Activated CD8-positive, alpha-beta memory T cell treated with anti-CD3 and anti-CD28 coated beads, Interleukin-2, amount 10 ng/mL, durations not matched to agents 7 days and 5 days (primary cell): Measurements from ENCODE around the gene MAPK8. TPM values are rescaled to one million over a fixed set of nuclear protein-coding genes. Genes with fewer than 3 reads are reported as not detected.
"Not testable (repeated sequence)": the region's sequence is repeated elsewhere in the genome, so short reads cannot be mapped to it uniquely, and the experiment has no call there.

Experiments used
- ATAC-seq: fragments of 150-1000 bp; cut with Tn5 transposase; one replicate; pipeline ENCODE4 v1.10.0; 2021; ENCODE audit warnings: moderate library complexity
- CTCF ChIA-PET: fragments of 350-600 bp; sonication (Branson Sonifier 250); formaldehyde crosslinking; loops from one replicate; lab custom pipeline; 2021; ENCODE audit warnings: antibody characterized with exemption; lab: Charles Lee
- DNase-seq: peaks from one replicate; pipeline ENCODE4 v3.0.0-alpha.2; 2020
- H3K27ac Mint-ChIP-seq: one replicate; pipeline ENCODE4 v1.8.0; 2021; ENCODE audit warnings: mild to moderate bottlenecking, mixed read lengths
- H3K27me3 Mint-ChIP-seq: one replicate; pipeline ENCODE4 v1.8.0; 2021; ENCODE audit warnings: mixed read lengths
- H3K36me3 Mint-ChIP-seq: one replicate; pipeline ENCODE4 v1.8.0; 2021; ENCODE audit warnings: mild to moderate bottlenecking, mixed read lengths
- H3K4me1 Mint-ChIP-seq: one replicate; pipeline ENCODE4 v1.8.0; 2021; ENCODE audit warnings: mixed read lengths
- H3K4me3 Mint-ChIP-seq: one replicate; pipeline ENCODE4 v1.8.0; 2021; ENCODE audit warnings: mild to moderate bottlenecking, moderate library complexity, mixed read lengths
- H3K9me3 Mint-ChIP-seq: one replicate; pipeline ENCODE4 v1.8.0; 2022; ENCODE audit warnings: low read depth, mixed read lengths
- total RNA-seq, 2 experiments: library from RNA; stranded (reverse); gene quantifications; one replicate each; pipeline ENCODE4 v1.2.3, GENCODE V29; 2021

The MAPK8 gene
- total RNA-seq, 2 experiments from 2014 or later, result 45.6 to 111 TPM

GRCh38 chr10:48331436-48331835 lies 25.0 kb downstream of the MAPK8 start:
- DNase-seq (peak; percentile 43), ATAC-seq (no peak)
- Mint-ChIP-seq H3K4me3 (no peak overlapping the region), H3K36me3 (peaks cover 70% of the 10 kb centered on the region), H3K27ac (no peak overlapping the region), H3K9me3 (peaks cover 4% of the 10 kb centered on the region), H3K27me3 (no peaks in the 10 kb centered on the region), H3K4me1 (peaks cover 29% of the 10 kb centered on the region)
- CTCF ChIA-PET, result no interaction called here

- no peak overlapping the region for H3K4me3 Mint-ChIP-seq
- peaks cover 37% of the 10 kb centered on the region for H3K4me1 Mint-ChIP-seq
- peaks cover 4% of the 10 kb centered on the region for H3K9me3 Mint-ChIP-seq
- H3K27me3 Mint-ChIP-seq, result no peaks in the 10 kb centered on the region
- ATAC-seq, result no peak
- CTCF ChIA-PET, result no interaction called here
- H3K27ac Mint-ChIP-seq, result no peak overlapping the region
- H3K36me3 Mint-ChIP-seq, result peaks cover 70% of the 10 kb centered on the region
- no peak for DNase-seq
Measured at GRCh38 chr10:48332166-48332870, 25.8 kb downstream of the MAPK8 start.

- peaks cover 4% of the 10 kb centered on the region for H3K9me3 Mint-ChIP-seq
- DNase-seq, result no peak
- peaks cover 71% of the 10 kb centered on the region for H3K36me3 Mint-ChIP-seq
- no peak for ATAC-seq
- no peak overlapping the region for H3K27ac Mint-ChIP-seq
- H3K4me3 Mint-ChIP-seq, result no peak overlapping the region
- CTCF ChIA-PET, result no interaction called here
- no peaks in the 10 kb centered on the region for H3K27me3 Mint-ChIP-seq
- peaks cover 43% of the 10 kb centered on the region for H3K4me1 Mint-ChIP-seq
Measured at GRCh38 chr10:48332871-48333216, 26.4 kb downstream of the MAPK8 start.

- H3K27ac Mint-ChIP-seq, result no peak overlapping the region
- ATAC-seq, result no peak
- H3K4me1 Mint-ChIP-seq, result peaks cover 51% of the 10 kb centered on the region
- peaks cover 11% of the 10 kb centered on the region for H3K9me3 Mint-ChIP-seq
- CTCF ChIA-PET, result no interaction called here
- no peak for DNase-seq
- H3K4me3 Mint-ChIP-seq, result no peak overlapping the region
- peaks cover 76% of the 10 kb centered on the region for H3K36me3 Mint-ChIP-seq
- no peaks in the 10 kb centered on the region for H3K27me3 Mint-ChIP-seq
Measured at GRCh38 chr10:48333856-48334255, 27.4 kb downstream of the MAPK8 start.

GRCh38 chr10:48335788-48336187 lies 29.3 kb downstream of the MAPK8 start:
- DNase-seq (no peak), ATAC-seq (no peak)
- Mint-ChIP-seq H3K9me3 (peaks cover 12% of the 10 kb centered on the region), H3K4me3 (no peak overlapping the region), H3K27me3 (no peaks in the 10 kb centered on the region), H3K36me3 (peaks cover 71% of the 10 kb centered on the region), H3K27ac (no peak overlapping the region), H3K4me1 (peaks cover 64% of the 10 kb centered on the region)
- CTCF ChIA-PET, result no interaction called here

GRCh38 chr10:48336978-48337599 lies 30.6 kb downstream of the MAPK8 start:
- CTCF ChIA-PET, result no interaction called here
- peaks cover 64% of the 10 kb centered on the region for H3K36me3 Mint-ChIP-seq
- H3K9me3 Mint-ChIP-seq, result peaks cover 15% of the 10 kb centered on the region
- peak overlapping the region; percentile 85 for H3K27ac Mint-ChIP-seq
- ATAC-seq (peak; percentile 58), DNase-seq (no peak)
- peak overlapping the region; percentile 31 for H3K4me3 Mint-ChIP-seq
- no peaks in the 10 kb centered on the region for H3K27me3 Mint-ChIP-seq
- H3K4me1 Mint-ChIP-seq, result peaks cover 62% of the 10 kb centered on the region

- DNase-seq (no peak), ATAC-seq (peak; percentile 24)
- H3K4me1 Mint-ChIP-seq, result peaks cover 72% of the 10 kb centered on the region
- CTCF ChIA-PET, result no interaction called here
- no peak overlapping the region for H3K4me3 Mint-ChIP-seq
- H3K27ac Mint-ChIP-seq, result peak overlapping the region; percentile 74
- H3K27me3 Mint-ChIP-seq, result no peaks in the 10 kb centered on the region
- peaks cover 60% of the 10 kb centered on the region for H3K36me3 Mint-ChIP-seq
- peaks cover 11% of the 10 kb centered on the region for H3K9me3 Mint-ChIP-seq
Measured at GRCh38 chr10:48340734-48341133, 34.3 kb downstream of the MAPK8 start.

- H3K4me3 Mint-ChIP-seq, result no peak overlapping the region
- H3K9me3 Mint-ChIP-seq, result peaks cover 13% of the 10 kb centered on the region
- DNase-seq (no peak), ATAC-seq (no peak)
- peaks cover 55% of the 10 kb centered on the region for H3K36me3 Mint-ChIP-seq
- peaks cover 51% of the 10 kb centered on the region for H3K4me1 Mint-ChIP-seq
- H3K27ac Mint-ChIP-seq, result no peak overlapping the region
- CTCF ChIA-PET, result interaction anchor here (1.5 kb wide), 1 partner anchor 21 kb away, joined by 3 read pairs; no protein-coding TSS in a partner anchor
- H3K27me3 Mint-ChIP-seq, result no peaks in the 10 kb centered on the region
Measured at GRCh38 chr10:48343106-48343505, 36.6 kb downstream of the MAPK8 start.

- H3K9me3 Mint-ChIP-seq, result peaks cover 10% of the 10 kb centered on the region
- no peak overlapping the region for H3K4me3 Mint-ChIP-seq
- CTCF ChIA-PET, result interaction anchor here (1.5 kb wide), 1 partner anchor 20 kb away, joined by 3 read pairs; no protein-coding TSS in a partner anchor
- peaks cover 42% of the 10 kb centered on the region for H3K4me1 Mint-ChIP-seq
- DNase-seq (no peak), ATAC-seq (no peak)
- H3K27me3 Mint-ChIP-seq, result no peaks in the 10 kb centered on the region
- H3K27ac Mint-ChIP-seq, result no peak overlapping the region
- H3K36me3 Mint-ChIP-seq, result peaks cover 55% of the 10 kb centered on the region
Measured at GRCh38 chr10:48343921-48344598, 37.6 kb downstream of the MAPK8 start.

- CTCF ChIA-PET, H3K27ac Mint-ChIP-seq, DNase-seq, H3K27me3 Mint-ChIP-seq, ATAC-seq, H3K4me3 Mint-ChIP-seq: not testable (repeated sequence)
- Mint-ChIP-seq H3K36me3 (peaks cover 56% of the 10 kb centered on the region), H3K9me3 (peaks cover 19% of the 10 kb centered on the region), H3K4me1 (peaks cover 24% of the 10 kb centered on the region)
Measured at GRCh38 chr10:48346248-48346647, 39.8 kb downstream of the MAPK8 start.

- H3K9me3 Mint-ChIP-seq, result peaks cover 16% of the 10 kb centered on the region
- H3K27ac Mint-ChIP-seq, H3K4me3 Mint-ChIP-seq, ATAC-seq, H3K27me3 Mint-ChIP-seq, DNase-seq: not testable (repeated sequence)
- H3K36me3 Mint-ChIP-seq, result peaks cover 51% of the 10 kb centered on the region
- H3K4me1 Mint-ChIP-seq, result peaks cover 19% of the 10 kb centered on the region
- CTCF ChIA-PET, result interaction anchor here (1.1 kb wide), 1 partner anchor 39 kb away, joined by 3 read pairs; no protein-coding TSS in a partner anchor
Measured at GRCh38 chr10:48347539-48347938, 41.1 kb downstream of the MAPK8 start.

- DNase-seq, H3K27ac Mint-ChIP-seq, H3K27me3 Mint-ChIP-seq, ATAC-seq, H3K4me3 Mint-ChIP-seq: not testable (repeated sequence)
- Mint-ChIP-seq H3K36me3 (peaks cover 47% of the 10 kb centered on the region), H3K9me3 (peaks cover 17% of the 10 kb centered on the region), H3K4me1 (peaks cover 17% of the 10 kb centered on the region)
- CTCF ChIA-PET, result interaction anchor here (1.1 kb wide), 1 partner anchor 40 kb away, joined by 3 read pairs; no protein-coding TSS in a partner anchor
Measured at GRCh38 chr10:48347943-48348342, 41.5 kb downstream of the MAPK8 start.

GRCh38 chr10:48353246-48353645 lies 46.8 kb downstream of the MAPK8 start:
- CTCF ChIA-PET, result no interaction called here
- Mint-ChIP-seq H3K36me3 (peaks cover 32% of the 10 kb centered on the region), H3K4me1 (peaks cover 11% of the 10 kb centered on the region), H3K4me3 (no peak overlapping the region), H3K27ac (no peak overlapping the region), H3K27me3 (no peaks in the 10 kb centered on the region), H3K9me3 (peaks cover 28% of the 10 kb centered on the region)
- no peak for ATAC-seq
- DNase-seq, result no peak
